ENCODE measurements around the gene COLEC12. TPM values are rescaled to one million over a fixed set of nuclear protein-coding genes. Genes with fewer than 3 reads are reported as not detected.

Gene COLEC12
- total and polyA plus RNA-seq, 8 donors, result 32.9 to 124 (median 103) TPM

GRCh38 chr18:379681-380330 is 120.7 kb downstream of the COLEC12 start:
- H3K4me3 ChIP-seq, result no peak overlapping the region
- peak in 3 of 4 donors; percentile 49 to 75 (median 74) for DNase-seq
- peaks cover 0 to 4% of the 10 kb centered on the region in 2 donors for H3K9me3 ChIP-seq
- no peaks in the 10 kb centered on the region for H3K36me3 ChIP-seq
- intact Hi-C loops (cut with DNase I), result no loop called here
- TF ChIP-seq, protein P1, sequence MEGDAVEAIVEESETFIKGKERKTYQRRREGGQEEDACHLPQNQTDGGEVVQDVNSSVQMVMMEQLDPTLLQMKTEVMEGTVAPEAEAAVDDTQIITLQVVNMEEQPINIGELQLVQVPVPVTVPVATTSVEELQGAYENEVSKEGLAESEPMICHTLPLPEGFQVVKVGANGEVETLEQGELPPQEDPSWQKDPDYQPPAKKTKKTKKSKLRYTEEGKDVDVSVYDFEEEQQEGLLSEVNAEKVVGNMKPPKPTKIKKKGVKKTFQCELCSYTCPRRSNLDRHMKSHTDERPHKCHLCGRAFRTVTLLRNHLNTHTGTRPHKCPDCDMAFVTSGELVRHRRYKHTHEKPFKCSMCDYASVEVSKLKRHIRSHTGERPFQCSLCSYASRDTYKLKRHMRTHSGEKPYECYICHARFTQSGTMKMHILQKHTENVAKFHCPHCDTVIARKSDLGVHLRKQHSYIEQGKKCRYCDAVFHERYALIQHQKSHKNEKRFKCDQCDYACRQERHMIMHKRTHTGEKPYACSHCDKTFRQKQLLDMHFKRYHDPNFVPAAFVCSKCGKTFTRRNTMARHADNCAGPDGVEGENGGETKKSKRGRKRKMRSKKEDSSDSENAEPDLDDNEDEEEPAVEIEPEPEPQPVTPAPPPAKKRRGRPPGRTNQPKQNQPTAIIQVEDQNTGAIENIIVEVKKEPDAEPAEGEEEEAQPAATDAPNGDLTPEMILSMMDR (IDR thresholded peaks at IDR 0.05), result no peak
- peaks cover 9 to 62% of the 10 kb centered on the region in 2 donors for H3K4me1 ChIP-seq
- H3K27ac ChIP-seq, result peak overlapping the region; percentile 9 to 79
- ATAC-seq, result peak; percentile 68
- no peaks in the 10 kb centered on the region for H3K27me3 ChIP-seq

DNA sequence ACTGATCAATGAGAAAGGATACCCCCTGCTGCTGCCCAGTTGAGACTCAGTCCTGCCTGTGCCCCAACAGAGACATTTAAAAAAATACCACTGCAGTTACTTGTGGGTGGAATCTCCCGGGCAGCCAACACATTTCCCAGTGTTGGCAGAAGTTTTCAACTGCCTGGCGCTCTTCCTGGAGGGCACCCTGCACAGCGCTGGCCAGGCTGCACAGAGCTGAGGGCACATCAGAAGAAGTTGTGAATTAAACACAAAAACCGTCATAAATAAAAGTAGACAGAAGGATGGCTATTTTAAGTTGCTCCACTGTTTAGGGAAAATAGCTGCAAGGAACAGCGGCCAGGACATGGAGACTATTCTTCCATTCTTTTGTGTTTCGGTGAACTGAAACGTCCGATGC is 122.4 kb downstream of the COLEC12 start:
- H3K4me3 ChIP-seq, result no peak overlapping the region
- no peaks in the 10 kb centered on the region for H3K36me3 ChIP-seq
- intact Hi-C loops (cut with DNase I), result no loop called here
- H3K27ac ChIP-seq, result no peak overlapping the region
- H3K4me1 ChIP-seq, result peaks cover 9 to 67% of the 10 kb centered on the region in 2 donors
- TF ChIP-seq, protein P1 (IDR thresholded peaks at IDR 0.05), result no peak
- DNase-seq (no peak), ATAC-seq (no peak)
- H3K27me3 ChIP-seq, result no peaks in the 10 kb centered on the region
- no peaks in the 10 kb centered on the region for H3K9me3 ChIP-seq

- H3K27ac ChIP-seq, result no peak overlapping the region
- H3K27me3 ChIP-seq, result no peaks in the 10 kb centered on the region
- intact Hi-C loops (cut with DNase I), result no loop called here
- H3K9me3 ChIP-seq, result no peaks in the 10 kb centered on the region
- TF ChIP-seq, protein P1 (IDR thresholded peaks at IDR 0.05), result no peak
- H3K4me1 ChIP-seq, result peaks cover 9 to 72% of the 10 kb centered on the region in 2 donors
- no peak for DNase-seq
- H3K36me3 ChIP-seq, result no peaks in the 10 kb centered on the region
- ATAC-seq, result no peak
- no peak overlapping the region for H3K4me3 ChIP-seq
Measured at GRCh38 chr18:377088-377487, 123.4 kb downstream of the COLEC12 start.

DNA sequence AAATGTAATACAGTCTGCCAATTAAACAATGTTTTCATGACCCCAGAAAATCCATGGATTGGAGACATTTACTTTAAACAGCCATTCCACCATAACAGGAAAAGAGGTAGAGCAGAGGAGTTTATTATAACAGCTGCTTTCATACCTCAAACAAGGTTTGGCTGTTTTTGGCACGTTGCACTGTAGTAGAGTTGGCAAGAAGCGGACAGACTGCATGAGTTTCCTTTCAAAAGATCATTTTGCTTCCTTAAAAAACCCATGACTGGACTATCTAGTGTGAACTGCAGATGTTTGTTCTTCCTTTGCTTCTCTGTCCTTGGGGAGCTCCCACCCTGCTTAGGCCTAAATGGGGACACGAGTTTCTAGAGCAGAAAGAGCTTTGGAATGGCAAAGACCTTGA is 124.2 kb downstream of the COLEC12 start:
- peak; percentile 22 for ATAC-seq
- Histone ChIP-seq H3K27me3 (no peaks in the 10 kb centered on the region), H3K4me3 (no peak overlapping the region), H3K4me1 (peaks cover 10 to 75% of the 10 kb centered on the region in 2 donors), H3K27ac (no peak overlapping the region), H3K9me3 (no peaks in the 10 kb centered on the region), H3K36me3 (no peaks in the 10 kb centered on the region)
- intact Hi-C loops (cut with DNase I), result no loop called here
- TF ChIP-seq, protein P1 (IDR thresholded peaks at IDR 0.05), result no peak
- DNase-seq, result no peak

GRCh38 chr18:374721-375168 is 125.8 kb downstream of the COLEC12 start:
- intact Hi-C loops (cut with DNase I), result no loop called here
- Histone ChIP-seq H3K27ac (no peak overlapping the region), H3K36me3 (no peaks in the 10 kb centered on the region), H3K4me3 (no peak overlapping the region), H3K9me3 (no peaks in the 10 kb centered on the region), H3K4me1 (peaks cover 16 to 67% of the 10 kb centered on the region in 2 donors), H3K27me3 (no peaks in the 10 kb centered on the region)
- DNase-seq, result peak in 1 of 4 donors; percentile 43
- ATAC-seq, result peak; percentile 47
- TF ChIP-seq, protein P1 (IDR thresholded peaks at IDR 0.05), result no peak
